Measurements from ENCODE around the gene IL1RN.

GRCh38 chr2:113181258-113182051 is 54.1 kb downstream of the IL1RN start:
- TF ChIP-seq, protein P1, sequence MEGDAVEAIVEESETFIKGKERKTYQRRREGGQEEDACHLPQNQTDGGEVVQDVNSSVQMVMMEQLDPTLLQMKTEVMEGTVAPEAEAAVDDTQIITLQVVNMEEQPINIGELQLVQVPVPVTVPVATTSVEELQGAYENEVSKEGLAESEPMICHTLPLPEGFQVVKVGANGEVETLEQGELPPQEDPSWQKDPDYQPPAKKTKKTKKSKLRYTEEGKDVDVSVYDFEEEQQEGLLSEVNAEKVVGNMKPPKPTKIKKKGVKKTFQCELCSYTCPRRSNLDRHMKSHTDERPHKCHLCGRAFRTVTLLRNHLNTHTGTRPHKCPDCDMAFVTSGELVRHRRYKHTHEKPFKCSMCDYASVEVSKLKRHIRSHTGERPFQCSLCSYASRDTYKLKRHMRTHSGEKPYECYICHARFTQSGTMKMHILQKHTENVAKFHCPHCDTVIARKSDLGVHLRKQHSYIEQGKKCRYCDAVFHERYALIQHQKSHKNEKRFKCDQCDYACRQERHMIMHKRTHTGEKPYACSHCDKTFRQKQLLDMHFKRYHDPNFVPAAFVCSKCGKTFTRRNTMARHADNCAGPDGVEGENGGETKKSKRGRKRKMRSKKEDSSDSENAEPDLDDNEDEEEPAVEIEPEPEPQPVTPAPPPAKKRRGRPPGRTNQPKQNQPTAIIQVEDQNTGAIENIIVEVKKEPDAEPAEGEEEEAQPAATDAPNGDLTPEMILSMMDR (conservative IDR thresholded peaks at IDR 0.05) = no peak
- TF ChIP-seq ZFX (IDR thresholded peaks at IDR 0.05) = no peak
